Measurements from ENCODE around the gene SCAI. TPM values are rescaled to one million over a fixed set of nuclear protein-coding genes. Genes with fewer than 3 reads are reported as not detected.
"Not testable (repeated sequence)": the region's sequence is repeated elsewhere in the genome, so short reads cannot be mapped to it uniquely, and the experiment has no call there.

The SCAI gene
- total RNA-seq, 4 donors from 2014 or later, result 10.4 to 13.4 (median 12.5) TPM

GRCh38 chr9:125121146-125121545 is 22.2 kb downstream of the SCAI start:
- H3K4me1 ChIP-seq, result peaks cover 9 to 13% of the 10 kb centered on the region in 2 donors
- no peak overlapping the region for H3K4me3 ChIP-seq (replicated peaks in 1 of 3)
- 71 to 78% methylated on average over 2 of the region's 2 CpGs for WGBS, 2 donors
- H3K27ac ChIP-seq, result no peak overlapping the region
- no peak for DNase-seq
- TF ChIP-seq CTCF (IDR thresholded peaks at IDR 0.05) (no peak), POLR2A (IDR thresholded peaks at IDR 0.05) (no peak)
- H3K9me3 ChIP-seq, result no peaks in the 10 kb centered on the region
- no peaks in the 10 kb centered on the region for H3K36me3 ChIP-seq
- H3K27me3 ChIP-seq, result no peaks in the 10 kb centered on the region
- intact Hi-C loops (cut with DNase I), result no loop called here

GRCh38 chr9:125119643-125120286 is 23.6 kb downstream of the SCAI start:
- no peaks in the 10 kb centered on the region for H3K36me3 ChIP-seq
- intact Hi-C loops (cut with DNase I), result no loop called here
- 60 to 70% methylated on average over 4 of the region's 4 CpGs for WGBS, 2 donors
- no peaks in the 10 kb centered on the region for H3K4me1 ChIP-seq
- no peak overlapping the region for H3K4me3 ChIP-seq (replicated peaks in 1 of 3)
- H3K27me3 ChIP-seq, result no peaks in the 10 kb centered on the region
- no peaks in the 10 kb centered on the region for H3K9me3 ChIP-seq
- no peak overlapping the region for H3K27ac ChIP-seq
- no peak for DNase-seq
- TF ChIP-seq CTCF (IDR thresholded peaks at IDR 0.05) (no peak), POLR2A (IDR thresholded peaks at IDR 0.05) (no peak)

- DNase-seq; intact Hi-C loops (cut with DNase I): not testable (repeated sequence)
- WGBS, 2 donors, result 94 to 96% methylated on average over 2 of the region's 2 CpGs
Measured at GRCh38 chr9:125118696-125119095, 24.6 kb downstream of the SCAI start.

GRCh38 chr9:125114503-125114902 is 28.8 kb downstream of the SCAI start:
- DNase-seq; intact Hi-C loops (cut with DNase I): not testable (repeated sequence)

More at GRCh38 chr9:125118696-125119095, 24.6 kb downstream of the SCAI start:
- H3K4me3 ChIP-seq (replicated peaks in 1 of 3); H3K9me3 ChIP-seq; H3K36me3 ChIP-seq; H3K27me3 ChIP-seq; H3K4me1 ChIP-seq; H3K27ac ChIP-seq: not testable (repeated sequence)

GRCh38 chr9:125110464-125110863 is 32.9 kb downstream of the SCAI start:
- no peaks in the 10 kb centered on the region for H3K9me3 ChIP-seq
- no peaks in the 10 kb centered on the region for H3K36me3 ChIP-seq
- no peaks in the 10 kb centered on the region for H3K4me1 ChIP-seq
- no peak for TF ChIP-seq CTCF (IDR thresholded peaks at IDR 0.05)
- TF ChIP-seq POLR2A (IDR thresholded peaks at IDR 0.05), result no peak
- H3K27ac ChIP-seq, result no peak overlapping the region
- DNase-seq, result no peak
- no peaks in the 10 kb centered on the region for H3K27me3 ChIP-seq
- intact Hi-C loops (cut with DNase I), result no loop called here
- H3K4me3 ChIP-seq (replicated peaks in 1 of 3), result no peak overlapping the region
- WGBS, 2 donors, result 100% methylated on average over 2 of the region's 2 CpGs

More at GRCh38 chr9:125114503-125114902, 28.8 kb downstream of the SCAI start:
- H3K27me3 ChIP-seq; H3K4me1 ChIP-seq; H3K4me3 ChIP-seq (replicated peaks in 1 of 3); H3K27ac ChIP-seq; H3K36me3 ChIP-seq; H3K9me3 ChIP-seq: not testable (repeated sequence)
- 98 to 99% methylated on average over 4 of the region's 4 CpGs for WGBS, 2 donors

GRCh38 chr9:125108541-125108940 is 34.8 kb downstream of the SCAI start:
- H3K9me3 ChIP-seq; DNase-seq; H3K4me3 ChIP-seq (replicated peaks in 1 of 3); H3K36me3 ChIP-seq; H3K4me1 ChIP-seq; H3K27me3 ChIP-seq; intact Hi-C loops (cut with DNase I); H3K27ac ChIP-seq: not testable (repeated sequence)
- WGBS, 2 donors, result 93 to 94% methylated on average over 7 to 18 of the region's 33 CpGs

Measured in thyroid gland (tissue), 4 donors.